HepG2 (cell line): ENCODE data around the gene STMN1. TPM values are rescaled to one million over a fixed set of nuclear protein-coding genes. Genes with fewer than 3 reads are reported as not detected.
A peak's percentile ranks its signal among the peaks of the same experiment; 100 is the strongest.

Experiments
- ARNT2 ChIP-seq: sonication (generic); formaldehyde crosslinking; IDR thresholded peaks from 2 replicates; pipeline ENCODE4 v1.8.0; 2022; ENCODE audit warnings: mild to moderate bottlenecking, low read depth, missing genetic modification reagents, moderate library complexity
- BORCS8-MEF2B ChIP-seq: sonication (generic); formaldehyde crosslinking; IDR thresholded peaks from 2 replicates; pipeline ENCODE4 v1.8.0; 2022; ENCODE audit warnings: mild to moderate bottlenecking, missing genetic modification reagents
- BRD4 ChIP-seq: sonication (generic); formaldehyde crosslinking; IDR thresholded peaks from 2 replicates; pipeline ENCODE4 v1.4.0; 2020; ENCODE audit warnings: missing genetic modification reagents
- CERS6 ChIP-seq: sonication (generic); formaldehyde crosslinking; IDR thresholded peaks from 2 replicates; pipeline ENCODE4 v1.5.0; 2020; ENCODE audit warnings: missing genetic modification reagents
- CSRNP1 ChIP-seq: sonication (generic); formaldehyde crosslinking; IDR thresholded peaks from 2 replicates; pipeline ENCODE4 v1.8.1; 2023; ENCODE audit warnings: mild to moderate bottlenecking, missing genetic modification reagents
- E2F1 ChIP-seq: sonication (generic); formaldehyde crosslinking; IDR thresholded peaks from 2 replicates; pipeline ENCODE4 v1.5.0; 2020; ENCODE audit warnings: missing genetic modification reagents
- FOXK2 ChIP-seq: fragments of 450-650 bp; IDR thresholded peaks from 2 replicates; pipeline ENCODE4 v1.6.1; 2016
- KAT2B ChIP-seq: fragments of 150-350 bp; IDR thresholded peaks from 2 replicates; pipeline ENCODE4 v1.6.1; 2014; ENCODE audit warnings: low read depth, low read length, borderline replicate concordance
- NR0B2 ChIP-seq: sonication (generic); formaldehyde crosslinking; IDR thresholded peaks from 2 replicates; pipeline ENCODE4 v1.4.0; 2020; ENCODE audit warnings: mild to moderate bottlenecking, missing genetic modification reagents
- NR1H2 ChIP-seq: sonication (generic); formaldehyde crosslinking; IDR thresholded peaks from 2 replicates; pipeline ENCODE4 v1.8.1; 2022; ENCODE audit warnings: low read depth, missing genetic modification reagents, borderline replicate concordance
- RCOR2 ChIP-seq: IDR thresholded peaks from 2 replicates; pipeline ENCODE4 v1.6.1; 2016; ENCODE audit warnings: missing biosample characterization, missing genetic modification reagents
- TBP ChIP-seq: sonication (generic); formaldehyde crosslinking; IDR thresholded peaks from 2 replicates; pipeline ENCODE4 v1.5.0; 2020; ENCODE audit warnings: missing genetic modification reagents
- TEAD3 ChIP-seq: optimal IDR thresholded peaks from 2 replicates; pipeline ENCODE3; 2016; ENCODE audit warnings: borderline replicate concordance
- TGIF2 ChIP-seq: IDR thresholded peaks from 2 replicates; pipeline ENCODE4 v1.6.1; 2016; ENCODE audit warnings: control low read depth, missing compliant biosample characterization
- THAP11 ChIP-seq: IDR thresholded peaks from 2 replicates; pipeline ENCODE4 v1.6.1; 2016; ENCODE audit warnings: missing biosample characterization, missing genetic modification reagents
- ZBTB44 ChIP-seq: sonication (generic); formaldehyde crosslinking; IDR thresholded peaks from 2 replicates; pipeline ENCODE4 v1.4.0; 2020; ENCODE audit warnings: missing genetic modification reagents
- ZKSCAN5 ChIP-seq: sonication (generic); formaldehyde crosslinking; IDR thresholded peaks from 2 replicates; pipeline ENCODE4 v1.5.1; 2020; ENCODE audit warnings: mild to moderate bottlenecking, missing genetic modification reagents
- ZNF12 ChIP-seq: sonication (generic); formaldehyde crosslinking; IDR thresholded peaks from 2 replicates; pipeline ENCODE4 v1.5.0; 2020; ENCODE audit warnings: missing genetic modification reagents
- ZNF124 ChIP-seq: sonication (generic); formaldehyde crosslinking; IDR thresholded peaks from 2 replicates; pipeline ENCODE4 v1.4.0; 2020; ENCODE audit warnings: missing genetic modification reagents
- ZNF30 ChIP-seq: sonication (generic); formaldehyde crosslinking; IDR thresholded peaks from 2 replicates; pipeline ENCODE4 v1.5.0; 2020; ENCODE audit warnings: mild to moderate bottlenecking, missing genetic modification reagents
- ZNF430 ChIP-seq: sonication (generic); formaldehyde crosslinking; IDR thresholded peaks from 2 replicates; pipeline ENCODE4 v1.9.0; 2021; ENCODE audit warnings: mild to moderate bottlenecking, missing genetic modification reagents
- ZNF543 ChIP-seq: sonication (generic); formaldehyde crosslinking; IDR thresholded peaks from 2 replicates; pipeline ENCODE4 v1.4.0; 2020; ENCODE audit warnings: mild to moderate bottlenecking, missing genetic modification reagents
- ZNF691 ChIP-seq: sonication (generic); formaldehyde crosslinking; IDR thresholded peaks from 2 replicates; pipeline ENCODE4 v1.4.0; 2020; ENCODE audit warnings: missing genetic modification reagents, low read depth, mild to moderate bottlenecking, borderline replicate concordance
- polyA plus RNA-seq, 8 experiments: library from polyadenylated mRNA; depleted of rRNA in 3 of 8; stranded (reverse) in 7 of 8; unstranded in 1 of 8; fragments of >200 nt; fragmentation: Illumina TruSeq in 4 of 8; extraction: Trizol in 4 of 8; gene quantifications; 2 replicates each; pipeline versions ENCODE4 v1.2.1 to v1.2.3, GENCODE V29; 2011 to 2016; ENCODE audit warnings: low read depth in 4 of 8, missing spikeins in 1 of 8, mixed read lengths in 1 of 8; ENCODE audit not compliant: insufficient read depth in 1 of 8
- total RNA-seq, 5 experiments: library from RNA; depleted of rRNA; stranded (reverse); fragments of >200 nt; fragmentation: Illumina TruSeq; extraction: Trizol; gene quantifications; 2 replicates each; pipeline ENCODE4 v1.2.3, GENCODE V29; 2016; ENCODE audit warnings: low read depth in 1 of 5

The STMN1 gene
- total and polyA plus RNA-seq, 2 of the 13 experiments (the other 11 are each of a cell fraction or from before 2014, with no cell fraction given): 45.9 to 409 TPM

- TF ChIP-seq TEAD3 (CRISPR knock-in tag): peak; percentile 63
- no peak for TF ChIP-seq RCOR2
- TF ChIP-seq E2F1 (CRISPR knock-in tag): peak; percentile 85
- TF ChIP-seq BORCS8-MEF2B: peak; percentile 84; the same call in 1 of the 2 replicates
- 0 out of 2 replicates have a peak, but pooled peaks have one; percentile 67 for TF ChIP-seq TBP (CRISPR knock-in tag)
- TF ChIP-seq ZBTB44: no peak
- no peak for TF ChIP-seq KAT2B
- peak; percentile 94 for TF ChIP-seq ARNT2 (CRISPR knock-in tag)
- 0 out of 2 replicates have a peak, but pooled peaks have one; percentile 23 for TF ChIP-seq ZNF124 (CRISPR knock-in tag)
- peak; percentile 88 for TF ChIP-seq ZNF430 (CRISPR knock-in tag)
- TF ChIP-seq THAP11 (CRISPR knock-in tag): peak; percentile 71
- TF ChIP-seq ZNF543 (CRISPR knock-in tag): no peak; the same call in 1 of the 2 replicates
- no peak for TF ChIP-seq CERS6
- TF ChIP-seq ZNF30 (CRISPR knock-in tag): no peak
- TF ChIP-seq NR1H2 (CRISPR knock-in tag): no peak
- no peak for TF ChIP-seq ZNF12 (CRISPR knock-in tag)
- peak; percentile 85 for TF ChIP-seq CSRNP1 (CRISPR knock-in tag)
- no peak for TF ChIP-seq ZKSCAN5 (CRISPR knock-in tag)
- TF ChIP-seq ZNF691 (CRISPR knock-in tag): no peak
- TF ChIP-seq NR0B2 (CRISPR knock-in tag): 0 out of 2 replicates have a peak, but pooled peaks have one; percentile 72
- TF ChIP-seq TGIF2 (CRISPR knock-in tag): peak; percentile 87; the same call in 1 of the 2 replicates
- no peak for TF ChIP-seq BRD4 (CRISPR knock-in tag)
- TF ChIP-seq FOXK2: no peak
These were observed 47.1 kb downstream of the STMN1 start, which contains the start of gene AUNIP (continued) for GRCh38 chr1:25858906-25859789.
